ENCODE data around the gene HSD11B2. TPM values are rescaled to one million over a fixed set of nuclear protein-coding genes. Genes with fewer than 3 reads are reported as not detected.
A peak's percentile ranks its signal among the peaks of the same experiment; 100 is the strongest.

Gene HSD11B2
- total RNA-seq, 1 experiment from 2014 or later = not detected

- H3K27me3 ChIP-seq = no peaks in the 10 kb centered on the region
- H3K9me3 ChIP-seq = no peaks in the 10 kb centered on the region
- no peak overlapping the region for H3K4me3 ChIP-seq
- H3K36me3 ChIP-seq = no peaks in the 10 kb centered on the region
- peak; percentile 64 for DNase-seq
Observed at GRCh38 chr16:67451704-67452435, 20.9 kb downstream of the HSD11B2 start.

- DNase-seq = no peak
Observed at GRCh38 chr16:67454104-67454503, 23.2 kb downstream of the HSD11B2 start.

GRCh38 chr16:67454852-67455251 is 23.9 kb downstream of the HSD11B2 start:
- Histone ChIP-seq H3K4me3 (no peak overlapping the region), H3K9me3 (no peaks in the 10 kb centered on the region), H3K36me3 (no peaks in the 10 kb centered on the region), H3K27me3 (no peaks in the 10 kb centered on the region)
- no peak for DNase-seq

More at GRCh38 chr16:67454104-67454503, 23.2 kb downstream of the HSD11B2 start:
- no peaks in the 10 kb centered on the region for H3K27me3 ChIP-seq
- H3K36me3 ChIP-seq = no peaks in the 10 kb centered on the region
- H3K4me3 ChIP-seq = no peak overlapping the region
- no peaks in the 10 kb centered on the region for H3K9me3 ChIP-seq

- Histone ChIP-seq H3K4me3 (no peak overlapping the region), H3K9me3 (no peaks in the 10 kb centered on the region), H3K27me3 (no peaks in the 10 kb centered on the region), H3K36me3 (no peaks in the 10 kb centered on the region)
- peak; percentile 88 for DNase-seq
Observed at GRCh38 chr16:67456391-67457081, 25.6 kb downstream of the HSD11B2 start.

- no peak for DNase-seq
- Histone ChIP-seq H3K27me3 (no peaks in the 10 kb centered on the region), H3K36me3 (no peaks in the 10 kb centered on the region), H3K9me3 (no peaks in the 10 kb centered on the region), H3K4me3 (no peak overlapping the region)
Observed at GRCh38 chr16:67457611-67458010, 26.7 kb downstream of the HSD11B2 start.

GRCh38 chr16:67458121-67458641 is 27.3 kb downstream of the HSD11B2 start:
- Histone ChIP-seq H3K9me3 (no peaks in the 10 kb centered on the region), H3K27me3 (no peaks in the 10 kb centered on the region), H3K36me3 (no peaks in the 10 kb centered on the region), H3K4me3 (no peak overlapping the region)
- DNase-seq = no peak

GRCh38 chr16:67459066-67459860 is 28.3 kb downstream of the HSD11B2 start:
- Histone ChIP-seq H3K27me3 (no peaks in the 10 kb centered on the region), H3K9me3 (no peaks in the 10 kb centered on the region), H3K36me3 (no peaks in the 10 kb centered on the region), H3K4me3 (no peak overlapping the region)
- DNase-seq = peak; percentile 43

- H3K4me3 ChIP-seq = no peak overlapping the region
- DNase-seq = no peak
- no peaks in the 10 kb centered on the region for H3K36me3 ChIP-seq
- H3K27me3 ChIP-seq = no peaks in the 10 kb centered on the region
- H3K9me3 ChIP-seq = no peaks in the 10 kb centered on the region
Observed at GRCh38 chr16:67459861-67460150, 28.9 kb downstream of the HSD11B2 start.

- H3K4me3 ChIP-seq = no peak overlapping the region
- H3K9me3 ChIP-seq = no peaks in the 10 kb centered on the region
- H3K36me3 ChIP-seq = no peaks in the 10 kb centered on the region
- no peaks in the 10 kb centered on the region for H3K27me3 ChIP-seq
- no peak for DNase-seq
Observed at GRCh38 chr16:67460168-67460567, 29.2 kb downstream of the HSD11B2 start.

GRCh38 chr16:67460961-67461360 is 30.0 kb downstream of the HSD11B2 start:
- no peaks in the 10 kb centered on the region for H3K27me3 ChIP-seq
- no peaks in the 10 kb centered on the region for H3K9me3 ChIP-seq
- no peak for DNase-seq
- H3K36me3 ChIP-seq = no peaks in the 10 kb centered on the region; the same call in 1 of the 2 replicates
- no peak overlapping the region for H3K4me3 ChIP-seq

GRCh38 chr16:67461600-67462278 is 30.8 kb downstream of the HSD11B2 start:
- Histone ChIP-seq H3K9me3 (no peaks in the 10 kb centered on the region), H3K36me3 (no peaks in the 10 kb centered on the region; the same call in 1 of the 2 replicates)
- DNase-seq = no peak

GRCh38 chr16:67462279-67462655 is 31.3 kb downstream of the HSD11B2 start:
- no peak for DNase-seq
- no peaks in the 10 kb centered on the region; the same call in 1 of the 2 replicates for H3K36me3 ChIP-seq
- H3K9me3 ChIP-seq = no peaks in the 10 kb centered on the region
- H3K4me3 ChIP-seq = no peak overlapping the region
- no peaks in the 10 kb centered on the region for H3K27me3 ChIP-seq

More at GRCh38 chr16:67461600-67462278, 30.8 kb downstream of the HSD11B2 start:
- no peak overlapping the region for H3K4me3 ChIP-seq
- no peaks in the 10 kb centered on the region for H3K27me3 ChIP-seq

- no peak for DNase-seq
- no peaks in the 10 kb centered on the region; the same call in 1 of the 2 replicates for H3K36me3 ChIP-seq
- H3K4me3 ChIP-seq = no peak overlapping the region
- H3K9me3 ChIP-seq = no peaks in the 10 kb centered on the region
- no peaks in the 10 kb centered on the region for H3K27me3 ChIP-seq
Observed at GRCh38 chr16:67463059-67463458, 32.1 kb downstream of the HSD11B2 start.

GRCh38 chr16:67463691-67464090 is 32.8 kb downstream of the HSD11B2 start:
- Histone ChIP-seq H3K4me3 (no peak overlapping the region), H3K27me3 (no peaks in the 10 kb centered on the region), H3K9me3 (no peaks in the 10 kb centered on the region), H3K36me3 (no peaks in the 10 kb centered on the region; the same call in 1 of the 2 replicates)
- no peak for DNase-seq

- no peaks in the 10 kb centered on the region for H3K9me3 ChIP-seq
- DNase-seq = no peak
- H3K27me3 ChIP-seq = no peaks in the 10 kb centered on the region
- H3K36me3 ChIP-seq = no peaks in the 10 kb centered on the region; the same call in 1 of the 2 replicates
- no peak overlapping the region for H3K4me3 ChIP-seq
Observed at GRCh38 chr16:67464565-67464964, 33.6 kb downstream of the HSD11B2 start.

- no peak overlapping the region for H3K4me3 ChIP-seq
- no peak for DNase-seq
- H3K36me3 ChIP-seq = no peaks in the 10 kb centered on the region; the same call in 1 of the 2 replicates
- H3K27me3 ChIP-seq = no peaks in the 10 kb centered on the region
- H3K9me3 ChIP-seq = no peaks in the 10 kb centered on the region
Observed at GRCh38 chr16:67466581-67466980, 35.7 kb downstream of the HSD11B2 start.
